SK-N-SH (cell line): ENCODE data around the gene LRP1-AS. TPM values are rescaled to one million over a fixed set of nuclear protein-coding genes. Genes with fewer than 3 reads are reported as not detected.
A peak's percentile ranks its signal among the peaks of the same experiment; 100 is the strongest.

Experiments used
- CTCF ChIA-PET: fragments of 300-600, 350-600 bp; formaldehyde crosslinking; extraction: SDS; loops from one replicate; lab custom pipeline; 2021; lab: Yijun Ruan, JAX
- POLR2A ChIA-PET: fragments of 350-600 bp; sonication (Branson Sonifier 250); formaldehyde crosslinking; extraction: SDS; loops from one replicate; lab custom pipeline; 2020; ENCODE audit warnings: antibody characterized with exemption, inconsistent platforms; lab: Yijun Ruan, JAX
- DNase-seq: peaks from one replicate; pipeline ENCODE4 v3.0.0; 2012
- H2AFZ ChIP-seq: fragments of 200-600 bp; sonication (generic); 2 replicates; pipeline ENCODE4 v1.8.1; 2016; ENCODE audit warnings: antibody characterized with exemption, mild to moderate bottlenecking, low read depth
- H3F3A ChIP-seq: fragments of 200-600 bp; sonication (generic); replicated peaks from 2 replicates; pipeline ENCODE3; 2016; ENCODE audit warnings: antibody characterized with exemption, mild to moderate bottlenecking; ENCODE audit not compliant: insufficient read depth
- H3K27ac ChIP-seq, 2 experiments: fragments of 200-500 bp in 1 of 2; fragments of 200-600 bp in 1 of 2; sonication (Bioruptor generic) in 1 of 2; sonication (generic), shearing (Covaris generic) in 1 of 2; 2 replicates each; pipeline versions ENCODE4 v1.5.1 to v1.6.1; 2014 to 2016; ENCODE audit warnings: low read depth in 2 of 2, inconsistent platforms in 1 of 2, low read length in 1 of 2, mild to moderate bottlenecking in 1 of 2, mixed read lengths in 1 of 2
- H3K27me3 ChIP-seq: fragments of 200-600 bp; sonication (generic), shearing (Covaris generic); 2 replicates; pipeline ENCODE4 v1.6.1; 2016; ENCODE audit warnings: mixed run types; ENCODE audit not compliant: insufficient read depth
- H3K36me3 ChIP-seq, 2 experiments: fragments of 200-500 bp in 1 of 2; fragments of 200-600 bp in 1 of 2; sonication (Bioruptor generic) in 1 of 2; sonication (generic) in 1 of 2; replicated peaks in 1 of 2; 2 replicates each; pipeline versions ENCODE3 to v1.5.1; 2014 to 2016; ENCODE audit warnings: low read length in 1 of 2, mild to moderate bottlenecking in 1 of 2; ENCODE audit not compliant: insufficient read depth in 2 of 2, control insufficient read depth in 1 of 2
- H3K4me1 ChIP-seq, 2 experiments: fragments of 200-500 bp in 1 of 2; fragments of 200-600 bp in 1 of 2; sonication (Bioruptor generic) in 1 of 2; sonication (generic), shearing (Covaris generic) in 1 of 2; 2 replicates each; pipeline versions ENCODE4 v1.5.1 to v1.6.1; 2014 to 2016; ENCODE audit warnings: low read depth in 1 of 2, low read length in 1 of 2, mixed run types in 1 of 2; ENCODE audit not compliant: insufficient read depth in 2 of 2, control insufficient read depth in 1 of 2
- H3K4me2 ChIP-seq: fragments of 200-600 bp; sonication (generic), shearing (Covaris generic); 2 replicates; pipeline ENCODE4 v1.6.1; 2017; ENCODE audit warnings: mixed run types
- H3K4me3 ChIP-seq, 2 experiments: fragments of 200-500 bp in 1 of 2; fragments of 200-600 bp in 1 of 2; sonication (Bioruptor generic) in 1 of 2; sonication (generic), shearing (Covaris generic) in 1 of 2; 2 replicates each; pipeline versions ENCODE4 v1.5.1 to v1.8.1; 2014 to 2016; ENCODE audit warnings: low read depth in 2 of 2, inconsistent platforms in 1 of 2, low read length in 1 of 2, mild to moderate bottlenecking in 1 of 2, mixed read lengths in 1 of 2, moderate library complexity in 1 of 2
- H3K79me2 ChIP-seq: fragments of 200-600 bp; sonication (generic); 2 replicates; pipeline ENCODE4 v1.8.1; 2017; ENCODE audit warnings: mild to moderate bottlenecking; ENCODE audit not compliant: insufficient read depth
- H3K9ac ChIP-seq: fragments of 200-600 bp; sonication (generic); 2 replicates; pipeline ENCODE4 v1.6.1; 2017; ENCODE audit warnings: mixed run types
- H3K9me2 ChIP-seq: fragments of 200-600 bp; sonication (generic); 2 replicates; pipeline ENCODE4 v1.6.1; 2017; ENCODE audit warnings: mixed run types
- H3K9me3 ChIP-seq: fragments of 200-600 bp; sonication (generic); 2 replicates; pipeline ENCODE4 v1.6.1; 2017; ENCODE audit warnings: mixed run types, mild to moderate bottlenecking, moderate library complexity
- H4K20me1 ChIP-seq: fragments of 200-600 bp; sonication (generic); 2 replicates; pipeline ENCODE4 v1.6.1; 2017; ENCODE audit warnings: mild to moderate bottlenecking, mixed run types; ENCODE audit not compliant: insufficient read depth
- CHD2 ChIP-seq: fragments of 150-350 bp; IDR thresholded peaks from 2 replicates; pipeline ENCODE4 v1.6.1; 2018; ENCODE audit warnings: low read length; ENCODE audit not compliant: partially characterized antibody
- EZH2phosphoT487 ChIP-seq: fragments of 200-600 bp; sonication (generic); IDR thresholded peaks from 2 replicates; pipeline ENCODE4 v1.6.1; 2017; ENCODE audit warnings: low read depth, mixed run types, mild to moderate bottlenecking, antibody characterized with exemption, moderate library complexity, borderline replicate concordance
- FOXJ3 ChIP-seq: sonication (generic); formaldehyde crosslinking; IDR thresholded peaks from 2 replicates; pipeline ENCODE4 v1.5.1; 2020; ENCODE audit warnings: mild to moderate bottlenecking, missing genetic modification reagents
- JUND ChIP-seq: IDR thresholded peaks from 2 replicates; pipeline ENCODE4 v1.4.0; 2012
- MEF2A ChIP-seq: IDR thresholded peaks from 2 replicates; pipeline ENCODE4 v1.4.0; 2012; ENCODE audit warnings: low read depth, borderline replicate concordance
- NFIC ChIP-seq: IDR thresholded peaks from 2 replicates; pipeline ENCODE4 v1.4.0; 2012; ENCODE audit warnings: borderline replicate concordance
- RAD21 ChIP-seq: IDR thresholded peaks from 2 replicates; pipeline ENCODE4 v1.6.1; 2012; ENCODE audit warnings: mild to moderate bottlenecking, low read length
- RCOR1 ChIP-seq: fragments of 150-350 bp; IDR thresholded peaks from 2 replicates; pipeline ENCODE4 v1.6.1; 2017; ENCODE audit warnings: antibody characterized with exemption, low read length
- REST ChIP-seq: IDR thresholded peaks from 2 replicates; pipeline ENCODE4 v1.6.1; 2012; ENCODE audit warnings: mild to moderate bottlenecking, low read depth, low read length, moderate library complexity
- RFX5 ChIP-seq: IDR thresholded peaks from 2 replicates; pipeline ENCODE4 v1.6.1; 2012; ENCODE audit warnings: mild to moderate bottlenecking, improper control_type of control experiment, low read length
- RXRA ChIP-seq: IDR thresholded peaks from 2 replicates; pipeline ENCODE4 v1.4.0; 2012; ENCODE audit warnings: low read depth, mild to moderate bottlenecking, borderline replicate concordance
- USF1 ChIP-seq: IDR thresholded peaks from 2 replicates; pipeline ENCODE4 v1.4.0; 2012; ENCODE audit warnings: low read depth, borderline replicate concordance
- WGBS: methylation state at CpG from one replicate; pipeline ENCODE4 v1.1.6; 2017; ENCODE audit warnings: low lambda C conversion rate; 5-methylcytosine and 5-hydroxymethylcytosine counted together
- polyA plus RNA-seq, 3 experiments: library from polyadenylated mRNA; depleted of rRNA; stranded (reverse); fragments of >200 nt; gene quantifications; 2 replicates each; pipeline ENCODE4 v1.2.3, GENCODE V29; 2012
- TF ChIP-seq, protein P1 (sequence below): IDR thresholded peaks from 2 replicates; pipeline ENCODE4; 2012
- TF ChIP-seq, protein P2 (sequence below): IDR thresholded peaks from 2 replicates; pipeline ENCODE4 v1.4.0; 2012; ENCODE audit warnings: low read depth

The LRP1-AS gene
- polyA plus RNA-seq, 1 of the 3 experiments (the other 2 are of a cell fraction): not detected

DNA sequence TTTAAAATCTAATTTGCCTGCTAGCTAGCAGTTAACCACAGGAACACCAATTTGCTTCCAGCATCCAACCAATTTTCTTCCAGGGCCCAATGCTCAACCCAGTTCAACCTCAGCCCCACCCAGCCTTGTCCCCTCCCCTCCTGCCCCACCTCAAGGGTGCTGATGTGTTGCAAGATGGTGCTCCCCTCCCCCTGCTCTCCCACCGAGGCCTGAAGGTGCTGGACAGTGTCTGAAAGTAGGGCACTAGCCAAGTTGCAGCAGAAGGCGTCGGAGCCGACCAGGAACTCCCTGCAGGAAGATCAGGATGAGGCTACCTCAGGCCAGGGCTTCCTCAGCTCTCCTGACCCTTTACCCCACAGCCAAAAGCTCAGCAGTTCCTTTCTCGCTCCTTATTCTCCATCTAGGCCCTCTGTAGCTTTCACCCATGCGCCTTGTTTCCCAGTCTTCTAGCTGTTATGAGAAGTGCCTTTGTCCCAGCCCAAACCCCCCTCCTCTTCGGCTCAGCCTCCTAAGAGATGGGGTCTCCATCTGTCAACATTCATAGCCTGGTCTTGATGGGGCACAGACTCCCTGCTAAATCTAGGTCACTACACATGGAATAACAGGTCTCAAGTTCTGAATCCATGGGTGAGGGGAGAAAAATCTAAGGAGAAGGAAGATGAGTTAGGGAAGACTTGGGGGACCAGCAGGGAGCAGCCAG lies 39.8 kb downstream of the LRP1-AS start:
- whole genome bisulfite sequencing: 77% methylated on average over 7 of the region's 7 CpGs
- Histone ChIP-seq H3K9me3 (no peaks in the 10 kb centered on the region), H3K4me3 (no peak overlapping the region), H3K27me3 (no peaks in the 10 kb centered on the region), H3K9ac (no peak overlapping the region), H3K4me1 (peaks cover 0 to 11% of the 10 kb centered on the region in 2 experiments; a peak in 2 of 4 replicates), H3K4me2 (no peak overlapping the region), H3K9me2 (no peaks in the 10 kb centered on the region), H4K20me1 (no peaks in the 10 kb centered on the region), H3F3A (no peaks in the 10 kb centered on the region), H2AFZ (no peak overlapping the region), H3K27ac (no peak overlapping the region), H3K36me3 (no peaks in the 10 kb centered on the region), H3K79me2 (no peaks in the 10 kb centered on the region)
- no peak for TF ChIP-seq RCOR1
- TF ChIP-seq REST: peak; percentile 46; the same call in 1 of the 2 replicates
- DNase-seq: no peak
- ChIA-PET CTCF (interaction anchor here (0.9 to 23.2 kb wide), 6 partner anchors 15 to 106 kb away, joined by 3 to 339 read pairs (median 17); partner anchors contain the start of genes NEMP1 and ZBTB39), POLR2A (no interaction called here)

GRCh38 chr12:57106021-57106708 lies 41.3 kb downstream of the LRP1-AS start:
- no peak overlapping the region for H3K4me2 ChIP-seq
- ChIA-PET POLR2A (no interaction called here), CTCF (interaction anchor here (0.8 to 23.2 kb wide), 7 partner anchors 13 to 108 kb away, joined by 3 to 339 read pairs (median 5); partner anchors contain the start of genes NAB2 and NEMP1)

More at GRCh38 chr12:57106021-57106708, 41.3 kb downstream of the LRP1-AS start:
- no peak overlapping the region for H3K27ac ChIP-seq
- H3K9ac ChIP-seq: no peak overlapping the region
- no peaks in the 10 kb centered on the region for H3K9me2 ChIP-seq
- no peaks in the 10 kb centered on the region for H3F3A ChIP-seq
- peaks cover 0 to 2% of the 10 kb centered on the region in 2 experiments; a peak in 2 of 4 replicates for H3K4me1 ChIP-seq
- no peak overlapping the region for H3K4me3 ChIP-seq
- peak; percentile 6 for DNase-seq
- no peaks in the 10 kb centered on the region for H3K36me3 ChIP-seq
- TF ChIP-seq RCOR1: no peak
- TF ChIP-seq USF1: no peak
- TF ChIP-seq, protein P1, sequence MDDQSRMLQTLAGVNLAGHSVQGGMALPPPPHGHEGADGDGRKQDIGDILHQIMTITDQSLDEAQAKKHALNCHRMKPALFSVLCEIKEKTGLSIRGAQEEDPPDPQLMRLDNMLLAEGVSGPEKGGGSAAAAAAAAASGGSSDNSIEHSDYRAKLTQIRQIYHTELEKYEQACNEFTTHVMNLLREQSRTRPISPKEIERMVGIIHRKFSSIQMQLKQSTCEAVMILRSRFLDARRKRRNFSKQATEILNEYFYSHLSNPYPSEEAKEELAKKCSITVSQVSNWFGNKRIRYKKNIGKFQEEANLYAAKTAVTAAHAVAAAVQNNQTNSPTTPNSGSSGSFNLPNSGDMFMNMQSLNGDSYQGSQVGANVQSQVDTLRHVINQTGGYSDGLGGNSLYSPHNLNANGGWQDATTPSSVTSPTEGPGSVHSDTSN: no peak
- no peak for TF ChIP-seq NFIC
- no peak for TF ChIP-seq RXRA
- no peak for TF ChIP-seq EZH2phosphoT487
- TF ChIP-seq RFX5: no peak
- TF ChIP-seq MEF2A: no peak
- no peak for TF ChIP-seq CHD2
- no peak for TF ChIP-seq RAD21
- TF ChIP-seq, protein P2, sequence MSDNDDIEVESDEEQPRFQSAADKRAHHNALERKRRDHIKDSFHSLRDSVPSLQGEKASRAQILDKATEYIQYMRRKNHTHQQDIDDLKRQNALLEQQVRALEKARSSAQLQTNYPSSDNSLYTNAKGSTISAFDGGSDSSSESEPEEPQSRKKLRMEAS: no peak
- TF ChIP-seq JUND: no peak
- no peak for TF ChIP-seq FOXJ3 (CRISPR knock-in tag)
- H3K79me2 ChIP-seq: no peaks in the 10 kb centered on the region
- no peaks in the 10 kb centered on the region for H3K9me3 ChIP-seq
- no peaks in the 10 kb centered on the region for H4K20me1 ChIP-seq
- H2AFZ ChIP-seq: no peak overlapping the region
- no peaks in the 10 kb centered on the region for H3K27me3 ChIP-seq
- 86% methylated on average over 9 of the region's 9 CpGs for WGBS
